D721Med (cell line): ENCODE data around the gene RELL2.

Experiments used
- DNase-seq: peaks from one replicate; pipeline ENCODE4 v3.0.0; 2011; ENCODE audit warnings: low spot score; ENCODE audit not compliant: insufficient read length
- FAIRE-seq: peaks from 2 replicates; lab custom pipeline; 2011; peaks lifted over from hg19 to GRCh38; lab: Jason Lieb, UNC
- CTCF ChIP-seq: IDR thresholded peaks from 2 replicates; pipeline ENCODE4 v1.5.1; 2012; ENCODE audit warnings: mild to moderate bottlenecking, control low read depth; ENCODE audit not compliant: insufficient read depth; ENCODE audit errors: missing control alignments

RELL2 gene

GRCh38 chr5:141656396-141656795, 19.6 kb downstream of the RELL2 start:
- DNase-seq (no peak), FAIRE-seq (no peak)
- no peak for TF ChIP-seq CTCF

DNA sequence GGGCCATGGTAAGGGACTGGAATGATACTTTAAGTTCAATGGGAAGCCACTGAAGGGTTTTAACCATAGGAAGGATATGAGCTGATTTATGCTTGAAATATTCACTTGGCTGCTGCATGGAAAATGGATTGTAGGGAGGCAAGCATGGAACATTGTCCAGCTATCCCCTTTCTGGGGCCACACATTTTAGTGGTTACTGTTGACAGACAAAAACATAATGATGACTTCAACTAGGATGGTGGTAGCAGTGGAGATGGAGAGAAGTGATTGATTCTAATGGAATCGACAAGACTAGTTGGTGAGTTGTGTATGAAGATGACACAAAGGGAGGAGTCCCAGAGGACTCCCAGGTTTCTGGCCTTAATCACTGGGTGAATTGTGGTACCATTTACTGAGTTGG, 20.6 kb downstream of the RELL2 start:
- DNase-seq (no peak), FAIRE-seq (no peak)
- TF ChIP-seq CTCF = no peak

DNA sequence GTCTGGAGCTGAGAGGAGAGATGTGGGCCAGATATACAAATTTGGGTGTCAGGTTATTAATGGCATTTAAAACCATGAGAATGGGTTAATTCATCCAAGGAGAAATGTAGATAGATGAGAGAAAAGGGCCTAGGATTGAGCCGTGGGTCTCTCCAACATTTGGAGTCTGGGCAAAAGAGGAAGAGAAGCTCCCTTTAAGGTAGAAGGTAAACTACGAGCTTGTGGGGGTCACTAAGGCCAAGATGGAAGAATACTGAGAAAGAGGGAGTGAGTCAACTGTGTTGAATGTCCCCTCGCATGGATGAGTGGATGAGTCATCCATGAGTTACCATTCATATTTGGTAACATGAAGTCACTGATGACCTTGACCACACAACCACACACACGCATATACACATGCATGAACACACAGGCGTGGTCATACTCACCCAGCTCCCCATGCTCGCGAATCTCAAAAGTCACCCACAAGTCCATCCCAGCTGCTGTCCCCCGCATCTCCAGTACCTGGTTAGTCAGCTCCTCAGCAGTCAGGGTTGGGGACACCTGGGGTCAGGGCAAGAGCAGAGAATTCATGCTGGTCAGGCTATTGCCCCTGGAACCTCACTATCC, 21.2 kb downstream of the RELL2 start:
- DNase-seq (no peak), FAIRE-seq (no peak)

GRCh38 chr5:141662028-141662427, 25.2 kb downstream of the RELL2 start:
- FAIRE-seq (no peak), DNase-seq (no peak)
- peak; percentile 29 for TF ChIP-seq CTCF

More for the DNA sequence above, 21.2 kb downstream of the RELL2 start:
- no peak for TF ChIP-seq CTCF

GRCh38 chr5:141663506-141663905, 26.7 kb downstream of the RELL2 start:
- DNase-seq = no peak
- no peak for TF ChIP-seq CTCF
- FAIRE-seq = no peak

GRCh38 chr5:141664733-141665461, 28.1 kb downstream of the RELL2 start:
- FAIRE-seq = no peak
- peak; percentile 64 for DNase-seq

More at GRCh38 chr5:141664733-141665461, 28.1 kb downstream of the RELL2 start:
- TF ChIP-seq CTCF = peak; percentile 85
